K562 (cell line): ENCODE data around the gene TMEM59.

ENCODE experiments used
- BHLHE40 ChIP-seq: IDR thresholded peaks from 2 replicates; pipeline ENCODE4 v1.6.1; 2011; ENCODE audit warnings: low read length, improper control_type of control experiment
- EZH2 ChIP-seq: IDR thresholded peaks from 2 replicates; pipeline ENCODE4 v1.6.1; 2012; ENCODE audit warnings: low read depth, mild to moderate bottlenecking, inconsistent platforms, low read length, borderline replicate concordance
- KAT8 ChIP-seq: fragments of 450-650 bp; IDR thresholded peaks from 2 replicates; pipeline ENCODE4 v1.6.1; 2016; ENCODE audit warnings: low read depth, mild to moderate bottlenecking
- MAX ChIP-seq: sonication (generic); formaldehyde crosslinking; IDR thresholded peaks from 2 replicates; pipeline ENCODE4 v1.9.0; 2022; ENCODE audit warnings: mild to moderate bottlenecking, missing genetic modification reagents
- NUFIP1 ChIP-seq: fragments of 450-650 bp; IDR thresholded peaks from 2 replicates; pipeline ENCODE4 v1.6.1; 2018; ENCODE audit not compliant: partially characterized antibody
- POLR2A ChIP-seq: fragments of 450-650 bp; conservative IDR thresholded peaks from 2 replicates; pipeline ENCODE4 v1.6.1; 2016
- POLR2AphosphoS5 ChIP-seq: IDR thresholded peaks from 2 replicates; pipeline ENCODE4 v1.6.1; 2011; ENCODE audit warnings: mild to moderate bottlenecking, low read depth, low read length, moderate library complexity; ENCODE audit not compliant: control insufficient read depth, insufficient read depth
- SETDB1 ChIP-seq: IDR thresholded peaks from one replicate; pipeline ENCODE4 v1.6.1; 2012; ENCODE audit warnings: low read length, control low read depth, inconsistent platforms
- TAF1 ChIP-seq: IDR thresholded peaks from 2 replicates; pipeline ENCODE4 v1.6.1; 2011; ENCODE audit warnings: mild to moderate bottlenecking, low read length, moderate library complexity; ENCODE audit not compliant: insufficient read depth, control insufficient read depth, severe bottlenecking; ENCODE audit errors: extremely low read depth
- TBP ChIP-seq: optimal IDR thresholded peaks from 2 replicates; pipeline ENCODE3; 2011; ENCODE audit warnings: low read depth, low read length, improper control_type of control experiment
- YY1 ChIP-seq, 3 experiments: IDR thresholded peaks; 2 replicates each; pipeline ENCODE4 v1.6.1; 2011; ENCODE audit warnings: low read length in 2 of 3, mild to moderate bottlenecking in 2 of 3, moderate library complexity in 2 of 3, borderline replicate concordance in 1 of 3, control low read depth in 1 of 3, low read depth in 1 of 3; ENCODE audit not compliant: insufficient read depth in 3 of 3, insufficient replicate concordance in 2 of 3, control insufficient read depth in 1 of 3, insufficient read length in 1 of 3; ENCODE audit errors: extremely low read depth in 1 of 3
- ZBTB7A ChIP-seq: IDR thresholded peaks from 2 replicates; pipeline ENCODE4 v1.6.1; 2011; ENCODE audit warnings: low read depth, mild to moderate bottlenecking, low read length, moderate library complexity, borderline replicate concordance; ENCODE audit not compliant: control insufficient read depth
- ZNF282 ChIP-seq: sonication (generic); formaldehyde crosslinking; IDR thresholded peaks from 2 replicates; pipeline ENCODE4 v1.8.1; 2023; ENCODE audit warnings: missing genetic modification reagents
- TF ChIP-seq, protein P1 (sequence below), 3 experiments: IDR thresholded peaks in 2 of 3; conservative IDR thresholded peaks in 1 of 3; 2 replicates each; pipeline ENCODE4 v1.5.1; 2011 to 2012; ENCODE audit warnings: low read length in 3 of 3, mild to moderate bottlenecking in 3 of 3, control low read depth in 2 of 3, improper control_type of control experiment in 1 of 3, inconsistent platforms in 1 of 3, low read depth in 1 of 3, mixed read lengths in 1 of 3, moderate library complexity in 1 of 3; ENCODE audit not compliant: insufficient read depth in 2 of 3

DNA sequence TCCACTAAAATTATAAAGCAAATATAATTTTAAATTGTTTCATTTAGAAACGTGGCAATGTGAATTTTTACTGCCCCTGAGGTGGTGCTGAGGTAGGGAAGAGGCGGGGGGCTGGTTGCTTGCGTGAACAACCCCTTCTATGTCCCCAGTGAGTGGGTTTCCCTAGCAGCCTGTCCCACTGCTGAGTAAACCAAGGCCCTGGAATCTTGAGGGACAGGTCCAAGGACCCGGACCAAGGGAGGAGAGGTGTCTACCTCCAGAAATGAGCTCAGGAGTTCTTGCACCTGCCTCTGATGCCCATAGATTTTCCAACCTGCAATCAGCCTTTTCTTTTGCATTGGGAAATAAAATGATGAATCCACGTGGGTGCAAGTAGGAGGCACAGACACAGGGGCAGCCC, 34.4 kb downstream of the TMEM59 start:
- TF ChIP-seq KAT8: no peak
- TF ChIP-seq ZNF282: no peak
- no peak for TF ChIP-seq TAF1
- no peak for TF ChIP-seq BHLHE40
- TF ChIP-seq ZBTB7A: no peak
- TF ChIP-seq YY1 (IDR thresholded peaks at IDR 0.05; ENCODE audit: borderline replicate concordance in 1 of 3, control insufficient read depth in 1 of 3, extremely low read depth in 1 of 3, insufficient read depth in 3 of 3, insufficient read length in 1 of 3, insufficient replicate concordance in 2 of 3, low read depth in 1 of 3, low read length in 2 of 3): no peak
- TF ChIP-seq MAX (CRISPR knock-in tag): no peak
- TF ChIP-seq, protein P1, sequence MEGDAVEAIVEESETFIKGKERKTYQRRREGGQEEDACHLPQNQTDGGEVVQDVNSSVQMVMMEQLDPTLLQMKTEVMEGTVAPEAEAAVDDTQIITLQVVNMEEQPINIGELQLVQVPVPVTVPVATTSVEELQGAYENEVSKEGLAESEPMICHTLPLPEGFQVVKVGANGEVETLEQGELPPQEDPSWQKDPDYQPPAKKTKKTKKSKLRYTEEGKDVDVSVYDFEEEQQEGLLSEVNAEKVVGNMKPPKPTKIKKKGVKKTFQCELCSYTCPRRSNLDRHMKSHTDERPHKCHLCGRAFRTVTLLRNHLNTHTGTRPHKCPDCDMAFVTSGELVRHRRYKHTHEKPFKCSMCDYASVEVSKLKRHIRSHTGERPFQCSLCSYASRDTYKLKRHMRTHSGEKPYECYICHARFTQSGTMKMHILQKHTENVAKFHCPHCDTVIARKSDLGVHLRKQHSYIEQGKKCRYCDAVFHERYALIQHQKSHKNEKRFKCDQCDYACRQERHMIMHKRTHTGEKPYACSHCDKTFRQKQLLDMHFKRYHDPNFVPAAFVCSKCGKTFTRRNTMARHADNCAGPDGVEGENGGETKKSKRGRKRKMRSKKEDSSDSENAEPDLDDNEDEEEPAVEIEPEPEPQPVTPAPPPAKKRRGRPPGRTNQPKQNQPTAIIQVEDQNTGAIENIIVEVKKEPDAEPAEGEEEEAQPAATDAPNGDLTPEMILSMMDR (IDR thresholded peaks at IDR 0.05 in 2 of 3, conservative IDR thresholded peaks at IDR 0.05 in 1 of 3; ENCODE audit: insufficient read depth in 2 of 3, low read depth in 1 of 3, low read length in 3 of 3): no peak
- TF ChIP-seq TBP: no peak
- no peak for TF ChIP-seq NUFIP1
- TF ChIP-seq EZH2: no peak
- no peak for TF ChIP-seq SETDB1
- TF ChIP-seq POLR2A: no peak
- TF ChIP-seq POLR2AphosphoS5: no peak
